Transverse colon (tissue), 4 donors: ENCODE measurements around the gene LARP4B. TPM values are rescaled to one million over a fixed set of nuclear protein-coding genes. Genes with fewer than 3 reads are reported as not detected.

Experiments used
- DNase-seq: peaks from one replicate; pipeline ENCODE4 v3.0.0-alpha.2; 2019
- H3K27ac ChIP-seq, 4 donors: fragments of 200-600 bp; sonication (generic); 2 replicates each; pipeline ENCODE4 v1.5.1; 2016 to 2018; ENCODE audit warnings: inconsistent platforms in 4 of 4
- H3K27me3 ChIP-seq: fragments of 200-600 bp; sonication (generic); 2 replicates; pipeline ENCODE4 v1.5.1; 2017; ENCODE audit warnings: inconsistent platforms
- H3K36me3 ChIP-seq, 4 donors: fragments of 200-600 bp; sonication (generic); 2 replicates each; pipeline ENCODE4 v1.5.1; 2017 to 2019; ENCODE audit warnings: inconsistent platforms in 4 of 4
- H3K4me1 ChIP-seq, 4 donors: fragments of 200-600 bp; sonication (generic); 2 replicates each; pipeline ENCODE4 v1.5.1; 2017 to 2020; ENCODE audit warnings: inconsistent platforms in 4 of 4
- H3K4me3 ChIP-seq, 4 donors: fragments of 200-600 bp; sonication (generic); 1 replicate in 1 of 4; 2 replicates in 3 of 4; pipeline versions ENCODE4 v1.5.1 to v1.6.1; 2017 to 2019; ENCODE audit warnings: inconsistent platforms in 4 of 4
- H3K9me3 ChIP-seq, 2 donors: fragments of 200-600 bp; sonication (generic); 2 replicates each; pipeline ENCODE4 v1.5.1; 2017 to 2019; ENCODE audit warnings: inconsistent platforms in 2 of 2
- CTCF ChIP-seq, 5 experiments: fragments of 200-600 bp in 3 of 5; fragments of 450-650 bp in 2 of 5; sonication (generic) in 3 of 5; IDR thresholded peaks; 1 replicate in 2 of 5; 2 replicates in 3 of 5; pipeline ENCODE4 v1.5.1; 2016 to 2017; ENCODE audit warnings: antibody characterized with exemption in 5 of 5, inconsistent platforms in 3 of 5, mild to moderate bottlenecking in 2 of 5, moderate library complexity in 1 of 5
- EP300 ChIP-seq: sonication (generic); formaldehyde crosslinking; IDR thresholded peaks from one replicate; pipeline ENCODE4 v1.6.1; 2017; ENCODE audit warnings: antibody characterized with exemption, low read depth
- POLR2A ChIP-seq: fragments of 450-650 bp; IDR thresholded peaks from one replicate; pipeline ENCODE4 v1.6.1; 2016; ENCODE audit warnings: antibody characterized with exemption, mild to moderate bottlenecking, moderate library complexity
- POLR2AphosphoS5 ChIP-seq, 3 donors: sonication (generic); formaldehyde crosslinking; IDR thresholded peaks; one replicate each; pipeline ENCODE4 v1.6.1; 2016; ENCODE audit warnings: antibody characterized with exemption in 3 of 3
- WGBS, 2 donors: methylation state at CpG; one replicate each; pipeline ENCODE4 v1.1.5; 2018; ENCODE audit warnings: low coverage in 1 of 2; 5-methylcytosine and 5-hydroxymethylcytosine counted together
- in situ Hi-C, 4 donors: fragments of 200-750 bp; cut with MboI; loops; one replicate each; pipeline versions ENCODE4 v1.15.0 to v1.15.1; 2017; ENCODE audit warnings: low sequenced_read_pairs in 3 of 4, low pct_ligation_motif_present in 1 of 4, low pct_unique_long_range_greater_than_20kb in 1 of 4
- intact Hi-C: fragments of 100-400 bp; cut with DNase I; formaldehyde crosslinking; loops from one replicate; pipeline ENCODE4 v1.15.1; 2023; ENCODE audit warnings: low total_unique reads
- total RNA-seq, 4 donors: library from RNA; depleted of rRNA; stranded (reverse); fragments of >200 nt; gene quantifications; one replicate each; pipeline ENCODE4 v1.1.0, GENCODE V29; 2016

LARP4B gene
- total RNA-seq, 4 donors from 2014 or later: 89.2 to 148 (median 96.4) TPM

- Histone ChIP-seq H3K4me3 (no peak overlapping the region), H3K4me1 (no peaks in the 10 kb centered on the region), H3K36me3 (peaks cover 0 to 66% (median 19%) of the 10 kb centered on the region in 4 donors), H3K27ac (no peak overlapping the region), H3K27me3 (no peaks in the 10 kb centered on the region), H3K9me3 (no peaks in the 10 kb centered on the region)
- no peak for TF ChIP-seq POLR2A
- no peak for TF ChIP-seq POLR2AphosphoS5 (IDR thresholded peaks at IDR 0.05)
- in situ Hi-C loops (no loop called here), intact Hi-C loops (no loop called here)
- DNase-seq: no peak
- 85% methylated on average over 12 of the region's 12 CpGs; no CpG with 5 or more reads in 1 of the 2 donors for WGBS, 2 donors
Measured at GRCh38 chr10:822661-823367, 108.7 kb downstream of the LARP4B start.

GRCh38 chr10:822197-822596 lies 109.3 kb downstream of the LARP4B start:
- 97% methylated on average over 12 of the region's 12 CpGs; no CpG with 5 or more reads in 1 of the 2 donors for WGBS, 2 donors
- intact Hi-C loops (no loop called here), in situ Hi-C loops (no loop called here)
- Histone ChIP-seq H3K27me3 (no peaks in the 10 kb centered on the region), H3K9me3 (no peaks in the 10 kb centered on the region), H3K4me1 (no peaks in the 10 kb centered on the region), H3K27ac (no peak overlapping the region), H3K36me3 (peaks cover 0 to 64% (median 21%) of the 10 kb centered on the region in 4 donors), H3K4me3 (no peak overlapping the region)
- no peak for DNase-seq
- TF ChIP-seq EP300 (no peak), POLR2A (no peak), POLR2AphosphoS5 (IDR thresholded peaks at IDR 0.05) (no peak), CTCF (IDR thresholded peaks at IDR 0.05) (no peak)

GRCh38 chr10:821322-821721 lies 110.2 kb downstream of the LARP4B start:
- H3K9me3 ChIP-seq: no peaks in the 10 kb centered on the region
- no peak overlapping the region for H3K4me3 ChIP-seq
- H3K36me3 ChIP-seq: peaks cover 0 to 70% (median 22%) of the 10 kb centered on the region in 4 donors
- no peaks in the 10 kb centered on the region for H3K27me3 ChIP-seq
- no peaks in the 10 kb centered on the region for H3K4me1 ChIP-seq
- in situ Hi-C loops: no loop called here
- DNase-seq: no peak
- 79% methylated on average over 5 of the region's 5 CpGs; no CpG with 5 or more reads in 1 of the 2 donors for WGBS, 2 donors
- no peak overlapping the region for H3K27ac ChIP-seq
- TF ChIP-seq POLR2AphosphoS5 (IDR thresholded peaks at IDR 0.05): no peak
- no peak for TF ChIP-seq POLR2A
- TF ChIP-seq CTCF (IDR thresholded peaks at IDR 0.05): no peak
- no peak for TF ChIP-seq EP300
- intact Hi-C loops: no loop called here

GRCh38 chr10:819816-820215 lies 111.7 kb downstream of the LARP4B start:
- Histone ChIP-seq H3K27me3 (no peaks in the 10 kb centered on the region), H3K36me3 (peaks cover 0 to 71% (median 21%) of the 10 kb centered on the region in 4 donors), H3K27ac (no peak overlapping the region), H3K4me3 (no peak overlapping the region), H3K9me3 (no peaks in the 10 kb centered on the region), H3K4me1 (no peaks in the 10 kb centered on the region)
- intact Hi-C loops (no loop called here), in situ Hi-C loops (no loop called here)
- TF ChIP-seq CTCF (IDR thresholded peaks at IDR 0.05) (no peak), EP300 (no peak), POLR2AphosphoS5 (IDR thresholded peaks at IDR 0.05) (no peak), POLR2A (no peak)
- no peak for DNase-seq
- WGBS, 2 donors: 97% methylated on average over 8 of the region's 8 CpGs; no CpG with 5 or more reads in 1 of the 2 donors
